HepG2 (cell line): ENCODE measurements around the gene HCRTR1. TPM values are rescaled to one million over a fixed set of nuclear protein-coding genes. Genes with fewer than 3 reads are reported as not detected.

Experiments
- ATAC-seq: fragments of 200-7000 bp; cut with Tn5 transposase; 3 replicates; pipeline ENCODE4 v1.9.1; 2020; ENCODE audit warnings: mild to moderate bottlenecking, moderate library complexity
- BruUV-seq: library from RNA; stranded (reverse); fragments of 400-500 nt; replicated peaks from 2 replicates; lab custom pipeline; 2021; lab: Mats Ljungman, UMichigan
- CTCF ChIA-PET: fragments of 300-600 bp; formaldehyde crosslinking; extraction: SDS; loops from one replicate; lab custom pipeline; 2021; ENCODE audit warnings: low total read pairs, inconsistent platforms, low intra/inter-chr PET ratio; lab: Yijun Ruan, JAX
- POLR2A ChIA-PET: fragments of 350-600 bp; sonication (Branson Sonifier 250); formaldehyde crosslinking; loops from one replicate; lab custom pipeline; 2020; ENCODE audit warnings: antibody characterized with exemption, inconsistent platforms; lab: Yijun Ruan, JAX
- DNase-seq: peaks from one replicate; pipeline ENCODE4 v3.0.0-alpha.2; 2015; ENCODE audit warnings: low spot score
- FAIRE-seq: peaks from 3 replicates; lab custom pipeline; 2011; peaks lifted over from hg19 to GRCh38; lab: Jason Lieb, UNC
- H2AFZ ChIP-seq: one replicate; pipeline ENCODE4 v1.6.1; 2011; ENCODE audit warnings: low read length, inconsistent platforms
- H3K27ac ChIP-seq: fragments of 300-600 bp; 3 replicates; pipeline ENCODE4 v1.8.0; 2011; ENCODE audit warnings: mixed run types, mild to moderate bottlenecking, mixed read lengths, low read length, inconsistent platforms; ENCODE audit not compliant: insufficient read depth; ENCODE audit errors: extremely low read length
- H3K27me3 ChIP-seq, 2 experiments: fragments of 200-600 bp in 1 of 2; 2 replicates in 1 of 2; 3 replicates in 1 of 2; pipeline versions ENCODE4 v1.6.0 to v1.8.0; 2011; ENCODE audit warnings: low read length in 2 of 2, mild to moderate bottlenecking in 2 of 2, moderate library complexity in 2 of 2, inconsistent platforms in 1 of 2; ENCODE audit not compliant: insufficient read depth in 2 of 2, control insufficient read depth in 1 of 2
- H3K36me3 ChIP-seq, 2 experiments: fragments of 200-600 bp in 1 of 2; replicated peaks in 1 of 2; 2 replicates in 1 of 2; 3 replicates in 1 of 2; pipeline versions ENCODE4 v1.5.1 to v1.8.0; 2011; ENCODE audit warnings: low read length in 2 of 2, inconsistent platforms in 1 of 2; ENCODE audit not compliant: insufficient read depth in 2 of 2, control insufficient read depth in 1 of 2
- H3K4me1 ChIP-seq: 2 replicates; pipeline ENCODE4 v1.5.1; 2012; ENCODE audit warnings: low read length, inconsistent platforms; ENCODE audit not compliant: insufficient read depth
- H3K4me2 ChIP-seq: 2 replicates; pipeline ENCODE4 v1.6.0; 2011; ENCODE audit warnings: low read depth, low read length, inconsistent platforms
- H3K4me3 ChIP-seq, 3 experiments: fragments of 200-600 bp in 1 of 3; sonication (generic), shearing (Covaris generic) in 1 of 3; replicated peaks in 1 of 3; 2 replicates each; pipeline ENCODE4 v1.5.1; 2011 to 2016; ENCODE audit warnings: low read length in 3 of 3, inconsistent platforms in 2 of 3, low read depth in 2 of 3, mild to moderate bottlenecking in 2 of 3, control low read depth in 1 of 3, mixed read lengths in 1 of 3; ENCODE audit not compliant: insufficient read depth in 1 of 3
- H3K79me2 ChIP-seq: one replicate; pipeline ENCODE4 v1.6.1; 2011; ENCODE audit warnings: low read length, inconsistent platforms; ENCODE audit not compliant: insufficient read depth
- H3K9ac ChIP-seq: 2 replicates; pipeline ENCODE4 v1.6.0; 2011; ENCODE audit warnings: mild to moderate bottlenecking, low read depth, low read length, inconsistent platforms; ENCODE audit not compliant: insufficient read depth
- H3K9me3 ChIP-seq: 2 replicates; pipeline ENCODE4 v1.5.1; 2012; ENCODE audit warnings: mild to moderate bottlenecking, low read length
- H4K20me1 ChIP-seq: 2 replicates; pipeline ENCODE4 v1.6.0; 2011; ENCODE audit warnings: inconsistent platforms, mild to moderate bottlenecking, low read length, moderate library complexity; ENCODE audit not compliant: insufficient read depth
- MIER2 ChIP-seq: IDR thresholded peaks from 2 replicates; pipeline ENCODE4 v1.6.1; 2016; ENCODE audit warnings: missing biosample characterization, missing genetic modification reagents
- REPIN1 ChIP-seq: sonication (generic); formaldehyde crosslinking; IDR thresholded peaks from 2 replicates; pipeline ENCODE4 v1.8.0; 2022; ENCODE audit warnings: missing genetic modification reagents, low read depth, mild to moderate bottlenecking, borderline replicate concordance
- TBX3 ChIP-seq: fragments of 450-650 bp; IDR thresholded peaks from 2 replicates; pipeline ENCODE4 v1.6.1; 2017; ENCODE audit warnings: antibody characterized with exemption, mild to moderate bottlenecking, inconsistent platforms, borderline replicate concordance
- ZBTB7B ChIP-seq: sonication (generic); formaldehyde crosslinking; IDR thresholded peaks from 2 replicates; pipeline ENCODE4 v1.4.0; 2020; ENCODE audit warnings: missing genetic modification reagents
- ZFX ChIP-seq: sonication (generic); formaldehyde crosslinking; IDR thresholded peaks from 2 replicates; pipeline ENCODE4 v1.4.0; 2020; ENCODE audit warnings: mild to moderate bottlenecking, low read depth, missing genetic modification reagents, moderate library complexity
- ZMAT3 ChIP-seq: sonication (generic); formaldehyde crosslinking; conservative IDR thresholded peaks from 2 replicates; pipeline ENCODE4 v1.7.0; 2021; ENCODE audit warnings: missing genetic modification reagents
- ZNF292 ChIP-seq: sonication (generic); formaldehyde crosslinking; IDR thresholded peaks from 2 replicates; pipeline ENCODE4 v1.8.1; 2022; ENCODE audit warnings: mild to moderate bottlenecking, low read depth, missing genetic modification reagents, borderline replicate concordance
- ZNF296 ChIP-seq: sonication (generic); formaldehyde crosslinking; conservative IDR thresholded peaks from 2 replicates; pipeline ENCODE4 v1.5.0; 2020; ENCODE audit warnings: mild to moderate bottlenecking, missing genetic modification reagents
- ZNF550 ChIP-seq: sonication (generic); formaldehyde crosslinking; IDR thresholded peaks from 2 replicates; pipeline ENCODE4 v1.4.0; 2020; ENCODE audit warnings: mild to moderate bottlenecking, missing genetic modification reagents, borderline replicate concordance
- ZNF615 ChIP-seq: sonication (generic); formaldehyde crosslinking; IDR thresholded peaks from 2 replicates; pipeline ENCODE4 v1.5.0; 2020; ENCODE audit warnings: mild to moderate bottlenecking, missing genetic modification reagents, borderline replicate concordance
- ZNF616 ChIP-seq: sonication (generic); formaldehyde crosslinking; IDR thresholded peaks from 2 replicates; pipeline ENCODE4 v1.5.0; 2020; ENCODE audit warnings: low read depth, mild to moderate bottlenecking, missing genetic modification reagents
- ZNF841 ChIP-seq: sonication (generic); formaldehyde crosslinking; IDR thresholded peaks from 2 replicates; pipeline ENCODE4 v1.8.1; 2023; ENCODE audit warnings: missing genetic modification reagents, borderline replicate concordance
- WGBS: methylation state at CpG from one replicate; pipeline ENCODE4 v1.1.6; 2017; ENCODE audit warnings: low lambda C conversion rate; 5-methylcytosine and 5-hydroxymethylcytosine counted together
- in situ Hi-C: cut with HindIII; loops from 2 replicates; pipeline ENCODE4 v1.10.0; 2017; ENCODE audit warnings: low pct_unique_long_range_greater_than_20kb; ENCODE audit not compliant: extremely low pct_ligation_motif_present
- intact Hi-C: fragments of 100-400 bp; cut with micrococcal nuclease; formaldehyde crosslinking; loops from one replicate; pipeline ENCODE4 v1.10.0; 2022; ENCODE audit not compliant: unreplicated experiment
- polyA plus RNA-seq, 8 experiments: library from polyadenylated mRNA; depleted of rRNA in 3 of 8; stranded (reverse) in 7 of 8; unstranded in 1 of 8; fragments of >200 nt; fragmentation: Illumina TruSeq in 4 of 8; extraction: Trizol in 4 of 8; gene quantifications; 2 replicates each; pipeline versions ENCODE4 v1.2.1 to v1.2.3, GENCODE V29; 2011 to 2016; ENCODE audit warnings: low read depth in 4 of 8, missing spikeins in 1 of 8, mixed read lengths in 1 of 8; ENCODE audit not compliant: insufficient read depth in 1 of 8
- total RNA-seq, 5 experiments: library from RNA; depleted of rRNA; stranded (reverse); fragments of >200 nt; fragmentation: Illumina TruSeq; extraction: Trizol; gene quantifications; 2 replicates each; pipeline ENCODE4 v1.2.3, GENCODE V29; 2016; ENCODE audit warnings: low read depth in 1 of 5
- TF ChIP-seq, protein P1 (sequence below): sonication (generic); formaldehyde crosslinking; IDR thresholded peaks from 2 replicates; pipeline ENCODE4 v1.5.1; 2020; ENCODE audit warnings: mild to moderate bottlenecking, moderate library complexity, missing genetic modification reagents
- TF ChIP-seq, protein P2 (sequence below): sonication (generic); formaldehyde crosslinking; IDR thresholded peaks from 2 replicates; pipeline ENCODE4 v1.5.0; 2020; ENCODE audit warnings: mild to moderate bottlenecking, missing genetic modification reagents, moderate library complexity
- TF ChIP-seq, protein P3 (sequence below): sonication (generic); formaldehyde crosslinking; IDR thresholded peaks from 2 replicates; pipeline ENCODE4 v1.5.1; 2020; ENCODE audit warnings: mild to moderate bottlenecking, missing genetic modification reagents, moderate library complexity

HCRTR1 gene
- total and polyA plus RNA-seq, 2 of the 13 experiments (the other 11 are each of a cell fraction or from before 2014, with no cell fraction given) = not detected

DNA sequence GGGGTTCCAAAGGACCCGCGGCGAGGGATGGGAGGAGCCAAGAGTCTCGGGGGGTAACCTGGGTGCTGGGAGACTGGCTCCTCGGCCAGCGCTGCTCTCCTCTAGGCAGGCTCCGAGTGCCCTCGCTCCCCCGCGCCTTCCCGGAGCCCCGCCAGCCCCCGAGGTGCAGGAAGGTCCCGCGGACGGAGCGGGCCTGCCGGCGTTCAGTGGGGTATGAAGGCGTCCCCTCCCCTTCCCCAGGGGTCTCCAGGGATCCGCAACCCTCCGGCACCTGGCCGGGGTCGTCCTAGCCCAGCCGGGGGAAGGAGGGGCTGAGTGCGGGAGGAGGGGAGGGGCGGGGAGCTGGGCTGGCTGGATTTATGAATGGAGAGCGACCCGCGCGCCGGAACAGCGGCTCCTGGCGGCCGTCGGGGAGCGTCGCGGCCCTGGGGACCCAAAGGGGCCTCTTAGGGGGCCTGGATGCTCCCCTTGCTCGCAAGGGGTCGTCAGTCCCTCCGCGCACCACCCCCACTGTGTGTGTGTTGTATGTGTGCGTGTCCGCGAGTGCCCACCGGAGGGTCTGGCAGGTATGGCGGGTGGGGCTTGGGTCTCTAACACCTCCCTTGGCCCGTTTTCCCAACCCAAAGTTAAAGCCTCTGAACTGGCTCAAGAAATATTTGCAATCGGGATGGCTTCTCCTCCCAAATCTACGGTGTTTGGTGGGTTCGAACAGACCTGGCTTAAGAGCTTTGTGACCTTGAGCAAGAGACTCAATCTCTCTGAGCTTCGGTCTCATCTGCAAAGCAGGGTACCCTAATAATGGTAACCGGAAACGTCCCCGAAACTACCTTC lies 642 bp downstream of the HCRTR1 start:
- ATAC-seq = peak; percentile 77
- POLR2A ChIA-PET = interaction anchor here (1.2 kb wide), 1 partner anchor 9 kb away, joined by 3 read pairs; no protein-coding TSS in a partner anchor
- TF ChIP-seq, protein P1, sequence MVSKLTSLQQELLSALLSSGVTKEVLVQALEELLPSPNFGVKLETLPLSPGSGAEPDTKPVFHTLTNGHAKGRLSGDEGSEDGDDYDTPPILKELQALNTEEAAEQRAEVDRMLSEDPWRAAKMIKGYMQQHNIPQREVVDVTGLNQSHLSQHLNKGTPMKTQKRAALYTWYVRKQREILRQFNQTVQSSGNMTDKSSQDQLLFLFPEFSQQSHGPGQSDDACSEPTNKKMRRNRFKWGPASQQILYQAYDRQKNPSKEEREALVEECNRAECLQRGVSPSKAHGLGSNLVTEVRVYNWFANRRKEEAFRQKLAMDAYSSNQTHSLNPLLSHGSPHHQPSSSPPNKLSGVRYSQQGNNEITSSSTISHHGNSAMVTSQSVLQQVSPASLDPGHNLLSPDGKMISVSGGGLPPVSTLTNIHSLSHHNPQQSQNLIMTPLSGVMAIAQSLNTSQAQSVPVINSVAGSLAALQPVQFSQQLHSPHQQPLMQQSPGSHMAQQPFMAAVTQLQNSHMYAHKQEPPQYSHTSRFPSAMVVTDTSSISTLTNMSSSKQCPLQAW (CRISPR knock-in tag) = peak; percentile 52; the same call in 1 of the 2 replicates
- TF ChIP-seq ZBTB7B (CRISPR knock-in tag) = peak; percentile 69; the same call in 1 of the 2 replicates
- TF ChIP-seq, protein P2, sequence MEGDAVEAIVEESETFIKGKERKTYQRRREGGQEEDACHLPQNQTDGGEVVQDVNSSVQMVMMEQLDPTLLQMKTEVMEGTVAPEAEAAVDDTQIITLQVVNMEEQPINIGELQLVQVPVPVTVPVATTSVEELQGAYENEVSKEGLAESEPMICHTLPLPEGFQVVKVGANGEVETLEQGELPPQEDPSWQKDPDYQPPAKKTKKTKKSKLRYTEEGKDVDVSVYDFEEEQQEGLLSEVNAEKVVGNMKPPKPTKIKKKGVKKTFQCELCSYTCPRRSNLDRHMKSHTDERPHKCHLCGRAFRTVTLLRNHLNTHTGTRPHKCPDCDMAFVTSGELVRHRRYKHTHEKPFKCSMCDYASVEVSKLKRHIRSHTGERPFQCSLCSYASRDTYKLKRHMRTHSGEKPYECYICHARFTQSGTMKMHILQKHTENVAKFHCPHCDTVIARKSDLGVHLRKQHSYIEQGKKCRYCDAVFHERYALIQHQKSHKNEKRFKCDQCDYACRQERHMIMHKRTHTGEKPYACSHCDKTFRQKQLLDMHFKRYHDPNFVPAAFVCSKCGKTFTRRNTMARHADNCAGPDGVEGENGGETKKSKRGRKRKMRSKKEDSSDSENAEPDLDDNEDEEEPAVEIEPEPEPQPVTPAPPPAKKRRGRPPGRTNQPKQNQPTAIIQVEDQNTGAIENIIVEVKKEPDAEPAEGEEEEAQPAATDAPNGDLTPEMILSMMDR = peak; percentile 82
- TF ChIP-seq ZNF616 (CRISPR knock-in tag) = no peak
- no peak for TF ChIP-seq ZNF296
- TF ChIP-seq, protein P3, sequence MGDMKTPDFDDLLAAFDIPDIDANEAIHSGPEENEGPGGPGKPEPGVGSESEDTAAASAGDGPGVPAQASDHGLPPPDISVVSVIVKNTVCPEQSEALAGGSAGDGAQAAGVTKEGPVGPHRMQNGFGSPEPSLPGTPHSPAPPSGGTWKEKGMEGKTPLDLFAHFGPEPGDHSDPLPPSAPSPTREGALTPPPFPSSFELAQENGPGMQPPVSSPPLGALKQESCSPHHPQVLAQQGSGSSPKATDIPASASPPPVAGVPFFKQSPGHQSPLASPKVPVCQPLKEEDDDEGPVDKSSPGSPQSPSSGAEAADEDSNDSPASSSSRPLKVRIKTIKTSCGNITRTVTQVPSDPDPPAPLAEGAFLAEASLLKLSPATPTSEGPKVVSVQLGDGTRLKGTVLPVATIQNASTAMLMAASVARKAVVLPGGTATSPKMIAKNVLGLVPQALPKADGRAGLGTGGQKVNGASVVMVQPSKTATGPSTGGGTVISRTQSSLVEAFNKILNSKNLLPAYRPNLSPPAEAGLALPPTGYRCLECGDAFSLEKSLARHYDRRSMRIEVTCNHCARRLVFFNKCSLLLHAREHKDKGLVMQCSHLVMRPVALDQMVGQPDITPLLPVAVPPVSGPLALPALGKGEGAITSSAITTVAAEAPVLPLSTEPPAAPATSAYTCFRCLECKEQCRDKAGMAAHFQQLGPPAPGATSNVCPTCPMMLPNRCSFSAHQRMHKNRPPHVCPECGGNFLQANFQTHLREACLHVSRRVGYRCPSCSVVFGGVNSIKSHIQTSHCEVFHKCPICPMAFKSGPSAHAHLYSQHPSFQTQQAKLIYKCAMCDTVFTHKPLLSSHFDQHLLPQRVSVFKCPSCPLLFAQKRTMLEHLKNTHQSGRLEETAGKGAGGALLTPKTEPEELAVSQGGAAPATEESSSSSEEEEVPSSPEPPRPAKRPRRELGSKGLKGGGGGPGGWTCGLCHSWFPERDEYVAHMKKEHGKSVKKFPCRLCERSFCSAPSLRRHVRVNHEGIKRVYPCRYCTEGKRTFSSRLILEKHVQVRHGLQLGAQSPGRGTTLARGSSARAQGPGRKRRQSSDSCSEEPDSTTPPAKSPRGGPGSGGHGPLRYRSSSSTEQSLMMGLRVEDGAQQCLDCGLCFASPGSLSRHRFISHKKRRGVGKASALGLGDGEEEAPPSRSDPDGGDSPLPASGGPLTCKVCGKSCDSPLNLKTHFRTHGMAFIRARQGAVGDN (CRISPR knock-in tag) = peak; percentile 56
- 0 out of 2 replicates have a peak, but pooled peaks have one; percentile 15 for TF ChIP-seq ZMAT3 (CRISPR knock-in tag)
- TF ChIP-seq ZNF841 (CRISPR knock-in tag) = no peak
- no peak for TF ChIP-seq ZNF615
- TF ChIP-seq ZNF292 (CRISPR knock-in tag) = 0 out of 2 replicates have a peak, but pooled peaks have one; percentile 34
- no peak for TF ChIP-seq ZNF550 (CRISPR knock-in tag)
- TF ChIP-seq ZFX = no peak
- TF ChIP-seq MIER2 (CRISPR knock-in tag) = no peak
- no peak for TF ChIP-seq REPIN1
- TF ChIP-seq TBX3 = no peak

More for the DNA sequence above, 642 bp downstream of the HCRTR1 start:
- WGBS = 0% methylated on average over 13 of the region's 56 CpGs
- in situ Hi-C loops (no loop called here), intact Hi-C loops (loop anchor here (2.0 kb wide), 1 partner anchor 53 kb away; no protein-coding TSS in a partner anchor)
- no peak overlapping the region for H3K9ac ChIP-seq
- peak overlapping the region; percentile 77 for H3K4me2 ChIP-seq
- CTCF ChIA-PET = interaction anchor here (1.3 to 2.8 kb wide), 2 partner anchors 24 to 54 kb away, joined by 3 to 17 read pairs; no protein-coding TSS in a partner anchor
- H3K79me2 ChIP-seq = no peaks in the 10 kb centered on the region
- H3K36me3 ChIP-seq = no peaks in the 10 kb centered on the region
- no TSS peak for BruUV-seq
- H3K9me3 ChIP-seq = no peaks in the 10 kb centered on the region
- peaks cover 7 to 42% of the 10 kb centered on the region in 2 experiments for H3K27me3 ChIP-seq
- no peak for FAIRE-seq
- peaks cover 9% of the 10 kb centered on the region; the same call in 1 of the 2 replicates for H3K4me1 ChIP-seq
- no peaks in the 10 kb centered on the region for H4K20me1 ChIP-seq
- no peak overlapping the region for H2AFZ ChIP-seq
- H3K4me3 ChIP-seq = peak overlapping the region; percentile 59 to 72 (median 65)
- DNase-seq = peak; percentile 19
- H3K27ac ChIP-seq = no peak overlapping the region
